ENCODE measurements around the gene SLC6A8.

DNA sequence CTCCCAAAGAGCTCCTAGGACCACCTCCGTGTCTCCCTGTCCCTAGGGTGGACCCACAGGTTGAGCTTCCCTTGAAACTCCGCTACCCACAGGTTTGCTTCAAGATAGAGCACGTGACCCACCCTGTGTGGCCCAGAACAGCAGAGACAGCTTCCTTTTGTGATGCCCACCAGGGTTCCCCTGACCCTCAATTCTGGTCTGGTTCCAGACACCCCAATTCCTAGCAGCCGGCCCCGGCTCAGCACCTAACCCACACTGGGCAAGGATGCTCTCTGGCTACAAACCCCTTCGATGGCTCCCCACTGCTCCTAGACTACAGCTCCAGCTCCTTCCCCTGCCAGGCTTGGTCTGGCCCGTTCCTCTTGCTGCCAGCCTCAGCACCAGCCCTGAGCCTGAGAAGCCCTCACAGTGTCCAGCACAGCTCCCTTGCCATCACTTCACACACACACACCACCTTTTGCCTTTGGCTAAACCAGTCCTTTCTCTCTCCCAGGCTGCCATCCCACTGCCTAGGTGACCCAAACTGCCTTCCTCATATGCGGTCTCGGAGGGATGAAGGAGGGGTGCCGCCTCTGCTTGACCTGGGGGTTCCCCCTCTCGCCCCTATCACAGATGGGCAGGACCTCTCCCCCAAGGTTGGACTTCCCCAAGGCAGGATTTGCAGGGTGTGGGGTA is 20.3 kb upstream of the SLC6A8 start:
- TF ChIP-seq POLR2A (IDR thresholded peaks at IDR 0.05; ENCODE audit: low read length) (no peak), GATA1 (IDR thresholded peaks at IDR 0.05; ENCODE audit: low read depth, low read length) (no peak)

Measured in erythroblast (primary cell).